IPS-20b (cell line): ENCODE results near the gene YIPF1.

Source experiments
- H3K27ac ChIP-seq: one replicate; pipeline ENCODE4 v1.5.1; 2013; ENCODE audit warnings: low read length
- H3K27me3 ChIP-seq: 2 replicates; pipeline ENCODE4 v1.6.1; 2013; ENCODE audit warnings: mild to moderate bottlenecking, low read length, inconsistent platforms; ENCODE audit not compliant: insufficient read depth
- H3K36me3 ChIP-seq: 2 replicates; pipeline ENCODE4 v1.6.1; 2013; ENCODE audit warnings: low read depth, mild to moderate bottlenecking, inconsistent platforms, low read length, moderate library complexity; ENCODE audit not compliant: insufficient read depth
- H3K4me1 ChIP-seq: 2 replicates; pipeline ENCODE4 v1.6.1; 2013; ENCODE audit warnings: mild to moderate bottlenecking, control low read depth, inconsistent platforms, low read length, moderate library complexity; ENCODE audit not compliant: insufficient read depth
- H3K4me3 ChIP-seq: 2 replicates; pipeline ENCODE4 v1.5.1; 2013; ENCODE audit warnings: mild to moderate bottlenecking, low read length, inconsistent platforms
- H3K9ac ChIP-seq: 2 replicates; pipeline ENCODE4 v1.6.1; 2013; ENCODE audit warnings: low read depth, mild to moderate bottlenecking, inconsistent platforms, low read length, moderate library complexity
- H3K9me3 ChIP-seq: 2 replicates; pipeline ENCODE4 v1.6.1; 2013; ENCODE audit warnings: mild to moderate bottlenecking, low read depth, low read length, inconsistent platforms; ENCODE audit not compliant: insufficient read depth

Gene YIPF1

GRCh38 chr1:53871221-53871620 lies 18.4 kb downstream of the YIPF1 start:
- Histone ChIP-seq H3K36me3 (peaks cover 53% of the 10 kb centered on the region), H3K27ac (no peak overlapping the region), H3K9me3 (no peaks in the 10 kb centered on the region), H3K27me3 (no peaks in the 10 kb centered on the region), H3K4me1 (no peaks in the 10 kb centered on the region), H3K4me3 (no peak overlapping the region), H3K9ac (no peak overlapping the region)

GRCh38 chr1:53869454-53870117 lies 20.0 kb downstream of the YIPF1 start:
- no peaks in the 10 kb centered on the region for H3K9me3 ChIP-seq
- H3K4me3 ChIP-seq, result no peak overlapping the region
- no peak overlapping the region for H3K27ac ChIP-seq

DNA sequence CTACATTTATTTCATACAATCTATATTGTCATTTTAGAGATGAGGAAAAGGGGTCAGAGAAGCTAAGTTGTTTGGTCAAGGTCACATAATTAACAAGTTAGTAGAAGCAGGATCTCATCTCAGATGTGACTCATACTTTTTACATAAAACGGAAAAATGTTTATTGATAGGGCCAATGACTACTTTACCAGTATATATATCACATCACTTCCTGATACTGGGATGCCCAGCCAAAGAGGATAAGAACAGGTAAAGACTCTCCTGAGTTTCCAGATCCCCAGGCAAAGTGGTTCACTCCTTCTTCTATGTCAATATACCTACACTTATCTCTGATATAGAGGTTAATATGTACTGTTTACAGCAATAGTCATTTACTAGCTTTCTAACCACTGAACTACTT lies 21.0 kb downstream of the YIPF1 start:
- H3K9me3 ChIP-seq, result no peaks in the 10 kb centered on the region
- no peaks in the 10 kb centered on the region for H3K4me1 ChIP-seq
- no peak overlapping the region for H3K27ac ChIP-seq
- no peak overlapping the region for H3K4me3 ChIP-seq
- H3K27me3 ChIP-seq, result no peaks in the 10 kb centered on the region
- H3K9ac ChIP-seq, result no peak overlapping the region
- peaks cover 45% of the 10 kb centered on the region for H3K36me3 ChIP-seq

More at GRCh38 chr1:53869454-53870117, 20.0 kb downstream of the YIPF1 start:
- Histone ChIP-seq H3K36me3 (peaks cover 45% of the 10 kb centered on the region), H3K9ac (no peak overlapping the region), H3K4me1 (no peaks in the 10 kb centered on the region), H3K27me3 (no peaks in the 10 kb centered on the region)

- peaks cover 36% of the 10 kb centered on the region for H3K36me3 ChIP-seq
- H3K27ac ChIP-seq, result no peak overlapping the region
- H3K4me1 ChIP-seq, result no peaks in the 10 kb centered on the region; the same call in 1 of the 2 replicates
- no peak overlapping the region for H3K9ac ChIP-seq
- no peak overlapping the region for H3K4me3 ChIP-seq
- no peaks in the 10 kb centered on the region for H3K27me3 ChIP-seq
- H3K9me3 ChIP-seq, result no peaks in the 10 kb centered on the region
Measured at GRCh38 chr1:53862507-53862906, 27.1 kb downstream of the YIPF1 start.

DNA sequence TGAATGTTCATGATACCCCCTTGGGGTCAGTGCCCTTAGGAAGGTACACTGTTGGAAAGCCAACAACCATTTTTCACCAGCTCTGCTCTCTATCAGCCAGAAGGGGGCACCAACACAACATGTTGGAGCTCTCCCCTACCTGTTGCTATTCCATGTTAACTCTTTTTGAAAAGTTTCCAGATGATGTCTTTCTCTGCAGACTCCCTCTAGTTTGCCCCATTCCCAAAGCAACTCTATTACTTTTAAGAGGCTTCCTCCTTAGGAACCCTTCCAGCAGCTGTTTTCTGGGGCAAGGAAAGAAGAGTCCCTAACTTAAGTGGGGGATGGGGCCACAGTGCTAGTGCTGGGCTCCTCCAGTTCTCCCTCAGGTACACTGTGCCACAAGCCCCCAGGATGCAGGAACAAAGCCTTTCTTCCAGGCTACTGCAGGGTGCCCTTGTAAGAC lies 28.6 kb downstream of the YIPF1 start:
- Histone ChIP-seq H3K36me3 (peaks cover 26% of the 10 kb centered on the region), H3K27ac (no peak overlapping the region), H3K27me3 (no peaks in the 10 kb centered on the region), H3K4me1 (no peaks in the 10 kb centered on the region; the same call in 1 of the 2 replicates), H3K4me3 (no peak overlapping the region; the same call in 1 of the 2 replicates), H3K9ac (no peak overlapping the region), H3K9me3 (no peaks in the 10 kb centered on the region)

DNA sequence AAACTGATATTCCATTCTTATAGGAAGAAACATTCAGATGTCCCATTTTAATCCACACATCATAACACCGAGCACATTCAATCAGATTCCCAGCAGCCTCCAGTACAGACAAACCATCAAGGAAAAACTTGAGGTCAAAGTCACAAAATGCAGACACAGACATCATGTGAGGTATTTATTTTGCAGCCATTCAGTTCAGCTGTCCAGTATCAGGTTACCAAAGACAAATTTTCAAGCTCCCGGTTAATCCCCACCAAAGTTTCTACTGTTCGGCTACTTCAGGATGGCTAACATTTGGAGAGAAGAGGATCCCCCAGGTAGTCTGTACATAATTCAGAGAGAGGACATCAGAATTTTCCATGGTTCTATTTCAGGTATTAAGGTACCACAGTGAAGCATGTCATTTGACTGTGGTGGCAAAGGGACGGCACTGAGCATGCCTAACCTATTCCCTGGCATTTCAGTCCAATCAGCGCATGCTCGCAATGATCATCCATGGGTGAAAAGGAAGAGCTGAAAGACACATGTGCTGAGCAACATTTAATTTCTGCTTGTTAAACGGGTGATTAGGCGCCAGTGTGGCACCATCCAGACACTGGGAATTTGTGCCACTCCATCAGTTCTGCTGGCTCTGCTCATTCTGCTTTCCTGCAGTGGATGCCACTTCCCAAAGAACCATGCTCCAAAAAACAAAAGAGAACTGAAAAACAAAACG lies 37.9 kb downstream of the YIPF1 start:
- no peak overlapping the region for H3K4me3 ChIP-seq
- H3K9me3 ChIP-seq, result peaks cover 5% of the 10 kb centered on the region
- no peaks in the 10 kb centered on the region for H3K27me3 ChIP-seq
- no peaks in the 10 kb centered on the region for H3K4me1 ChIP-seq
- no peak overlapping the region for H3K27ac ChIP-seq
- H3K36me3 ChIP-seq, result peaks cover 26% of the 10 kb centered on the region; the same call in 1 of the 2 replicates
- H3K9ac ChIP-seq, result no peak overlapping the region

DNA sequence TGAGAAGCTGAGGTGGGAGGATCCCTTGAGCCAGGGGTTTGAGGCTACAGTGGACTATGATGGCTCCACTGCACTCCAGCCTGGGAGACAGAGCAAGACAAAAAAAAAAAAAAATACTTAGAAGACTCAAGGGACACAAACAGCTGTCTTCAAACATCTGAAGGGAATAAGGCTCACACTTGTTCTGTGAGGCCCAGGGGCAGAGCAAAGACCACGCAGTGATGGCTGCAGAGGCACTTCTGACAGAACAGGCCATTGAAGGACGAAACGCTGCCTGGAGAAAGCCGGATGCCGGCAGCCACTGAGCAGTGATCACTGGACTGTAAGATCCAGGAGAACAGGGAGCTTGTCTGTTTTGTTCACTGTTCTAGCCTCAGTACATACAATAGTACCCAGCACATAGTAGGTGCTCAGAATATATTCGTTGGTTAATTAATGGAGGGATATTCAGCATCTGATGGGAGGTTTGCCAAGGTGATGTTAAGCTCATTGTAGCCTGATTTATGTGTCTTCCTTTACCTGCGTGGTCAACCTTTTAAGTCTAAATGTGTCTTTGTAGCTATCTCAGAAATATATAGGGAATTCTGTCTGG lies 39.4 kb downstream of the YIPF1 start:
- Histone ChIP-seq H3K4me1 (no peaks in the 10 kb centered on the region), H3K27ac (no peak overlapping the region), H3K9me3 (peaks cover 5% of the 10 kb centered on the region), H3K4me3 (no peak overlapping the region), H3K27me3 (no peaks in the 10 kb centered on the region), H3K36me3 (peaks cover 24% of the 10 kb centered on the region; the same call in 1 of the 2 replicates), H3K9ac (no peak overlapping the region)

GRCh38 chr1:53847980-53848379 lies 41.6 kb downstream of the YIPF1 start:
- Histone ChIP-seq H3K27ac (no peak overlapping the region), H3K4me1 (no peaks in the 10 kb centered on the region), H3K27me3 (no peaks in the 10 kb centered on the region), H3K4me3 (no peak overlapping the region), H3K9ac (no peak overlapping the region), H3K9me3 (peaks cover 5% of the 10 kb centered on the region), H3K36me3 (peaks cover 14% of the 10 kb centered on the region; the same call in 1 of the 2 replicates)

GRCh38 chr1:53842347-53842746 lies 47.2 kb downstream of the YIPF1 start:
- H3K4me1 ChIP-seq, result no peaks in the 10 kb centered on the region
- H3K9ac ChIP-seq, result no peak overlapping the region
- H3K27me3 ChIP-seq, result no peaks in the 10 kb centered on the region
- peaks cover 5% of the 10 kb centered on the region; the same call in 1 of the 2 replicates for H3K9me3 ChIP-seq
- H3K27ac ChIP-seq, result no peak overlapping the region
- H3K4me3 ChIP-seq, result no peak overlapping the region
- H3K36me3 ChIP-seq, result no peaks in the 10 kb centered on the region

DNA sequence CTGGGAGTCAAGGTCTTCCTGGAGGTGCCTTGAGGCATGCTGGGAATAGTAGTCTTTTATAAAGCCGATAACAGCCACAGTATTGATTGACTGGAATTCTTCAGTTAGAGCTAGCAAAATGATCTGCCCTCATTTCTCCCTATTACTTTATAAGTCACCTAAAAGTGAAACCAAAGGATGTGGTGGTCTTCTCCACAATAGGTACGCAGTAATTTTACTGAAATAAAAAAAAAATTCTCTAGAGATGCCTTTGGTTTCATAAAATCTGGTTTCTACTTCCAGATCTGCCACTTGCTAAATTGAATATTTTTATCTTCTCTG lies 51.0 kb downstream of the YIPF1 start:
- peak overlapping the region; percentile 89; the same call in 1 of the 2 replicates for H3K4me3 ChIP-seq
- H3K9me3 ChIP-seq, result peaks cover 5% of the 10 kb centered on the region; the same call in 1 of the 2 replicates
- no peak overlapping the region for H3K27ac ChIP-seq
- H3K36me3 ChIP-seq, result peaks cover 9% of the 10 kb centered on the region; the same call in 1 of the 2 replicates
- no peak overlapping the region for H3K9ac ChIP-seq
- no peaks in the 10 kb centered on the region for H3K27me3 ChIP-seq
- H3K4me1 ChIP-seq, result peaks cover 3% of the 10 kb centered on the region; the same call in 1 of the 2 replicates

GRCh38 chr1:53837924-53838653 lies 51.5 kb downstream of the YIPF1 start, which contains the start of gene NDC1:
Gene NDC1, minus strand, starts transcription at chr1:53838296. Its CDS starts 35 bp downstream, at chr1:53838261.
- Histone ChIP-seq H3K36me3 (peaks cover 9% of the 10 kb centered on the region; the same call in 1 of the 2 replicates), H3K27me3 (no peaks in the 10 kb centered on the region), H3K4me1 (peaks cover 3% of the 10 kb centered on the region; the same call in 1 of the 2 replicates), H3K9ac (peak within 1 kb of the TSS; percentile 98), H3K9me3 (peaks cover 5% of the 10 kb centered on the region; the same call in 1 of the 2 replicates), H3K27ac (peak within 1 kb of the TSS; percentile 84), H3K4me3 (peak within 1 kb of the TSS; percentile 89)
